Activated CD4-positive, CD25-positive, alpha-beta regulatory T cell treated with anti-CD3 and anti-CD28 coated beads, Interleukin-2, amount 50 U/mL, for 24 hours (primary cell): ENCODE measurements around the gene GIT2.
A peak's percentile ranks its signal among the peaks of the same experiment; 100 is the strongest.

Experiments used
- ATAC-seq, 2 donors: fragments of 150-1000 bp; cut with Tn5 transposase; one replicate each; pipeline ENCODE4 v1.10.0; 2021; ENCODE audit warnings: mild to moderate bottlenecking in 1 of 2, moderate library complexity in 1 of 2

GIT2 gene

DNA sequence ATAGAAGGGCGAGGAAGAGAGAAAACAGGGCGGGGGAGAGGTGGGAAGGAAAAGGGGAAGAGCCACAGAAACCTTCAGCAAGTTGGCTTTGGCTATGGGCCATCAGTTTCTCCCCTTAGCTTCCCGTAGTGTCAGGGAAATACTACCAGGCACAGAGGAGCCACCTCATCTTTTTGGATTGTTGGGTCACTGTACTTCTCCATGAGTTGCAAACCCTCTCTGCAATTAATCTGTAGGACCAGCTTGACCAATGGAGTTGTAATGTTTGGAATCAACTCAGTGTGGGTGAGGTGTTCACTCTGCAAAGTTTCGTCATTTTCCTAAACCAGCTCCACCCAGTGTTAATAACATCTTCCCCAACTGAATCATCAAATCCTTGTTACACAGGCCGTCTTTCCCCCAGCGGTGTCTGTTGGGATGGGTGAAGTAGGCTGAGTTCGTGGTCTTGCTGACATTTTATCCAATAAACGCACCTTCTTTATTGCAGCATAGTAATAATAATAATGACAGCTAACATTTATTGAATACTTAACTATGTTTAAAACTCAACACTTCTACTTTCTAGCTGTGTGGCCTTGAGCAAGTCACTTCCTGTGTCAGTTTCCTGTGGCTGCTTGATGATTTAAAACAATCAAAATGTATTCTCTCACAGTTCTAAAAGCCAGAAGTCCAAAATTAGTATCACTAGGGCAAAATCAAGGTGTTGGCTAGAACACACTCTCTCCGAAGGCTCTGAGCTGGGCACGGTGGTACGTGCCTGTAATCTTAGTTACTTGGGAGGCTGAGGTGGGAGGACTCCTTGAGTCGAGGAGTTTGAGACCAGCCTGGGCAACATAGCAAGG is 107.8 kb downstream of the GIT2 start:
- peak; percentile 90 to 92 for ATAC-seq

DNA sequence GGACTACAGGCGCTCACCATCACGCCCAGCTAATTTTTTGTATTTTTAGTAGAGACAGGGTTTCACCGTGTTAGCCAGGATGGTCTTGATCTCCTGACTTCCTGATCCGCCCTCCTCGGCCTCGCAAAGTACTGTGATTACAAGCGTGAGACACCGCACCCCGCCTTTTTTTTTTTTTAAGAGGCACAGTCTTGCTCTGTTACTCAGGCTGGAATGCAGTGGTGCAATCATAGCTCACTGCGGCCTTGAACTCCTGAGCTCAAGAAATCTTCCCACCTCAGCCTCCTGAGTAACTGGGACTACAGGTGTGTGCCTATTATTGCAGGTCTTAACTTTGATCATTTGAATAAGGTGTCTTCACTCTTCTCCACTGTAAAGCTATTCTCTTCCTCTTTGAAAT is 110.6 kb downstream of the GIT2 start:
- no peak for ATAC-seq

DNA sequence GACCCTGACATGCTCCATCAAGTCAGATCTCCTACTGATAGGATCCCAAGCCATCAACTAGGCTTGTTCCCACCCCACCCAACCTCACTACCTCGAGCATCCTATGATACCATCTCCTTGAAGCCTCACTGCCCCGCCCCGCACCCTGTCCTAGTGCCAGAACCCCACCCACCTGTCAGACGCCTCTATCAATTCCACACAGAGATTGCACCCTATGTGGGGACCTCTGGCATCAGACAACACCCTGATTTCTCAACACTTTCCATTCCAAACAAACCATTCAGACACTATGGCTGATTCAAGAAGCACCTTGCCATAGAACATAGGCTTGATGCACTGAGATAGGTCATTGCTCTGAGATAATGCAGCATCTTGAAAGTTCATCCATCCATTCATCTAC is 112.7 kb downstream of the GIT2 start:
- ATAC-seq, result no peak

DNA sequence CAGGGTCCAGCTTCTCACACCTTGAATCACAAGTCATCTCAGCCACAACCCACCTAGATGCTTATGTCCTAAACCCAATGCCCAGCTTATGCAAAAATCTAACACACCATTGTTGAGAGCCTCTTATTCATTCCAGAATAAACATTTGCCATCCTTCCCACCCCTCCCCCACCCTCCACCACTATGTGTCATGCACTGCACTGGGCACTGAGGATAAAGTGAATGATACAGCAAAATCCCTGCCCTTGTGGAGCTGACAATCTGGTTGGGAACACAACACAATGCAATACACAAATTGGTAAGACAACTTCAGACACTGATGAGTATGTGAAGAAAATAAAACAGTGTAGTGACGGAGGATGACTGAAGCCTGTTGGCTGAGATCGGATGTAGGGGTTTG is 114.4 kb downstream of the GIT2 start:
- no peak for ATAC-seq

DNA sequence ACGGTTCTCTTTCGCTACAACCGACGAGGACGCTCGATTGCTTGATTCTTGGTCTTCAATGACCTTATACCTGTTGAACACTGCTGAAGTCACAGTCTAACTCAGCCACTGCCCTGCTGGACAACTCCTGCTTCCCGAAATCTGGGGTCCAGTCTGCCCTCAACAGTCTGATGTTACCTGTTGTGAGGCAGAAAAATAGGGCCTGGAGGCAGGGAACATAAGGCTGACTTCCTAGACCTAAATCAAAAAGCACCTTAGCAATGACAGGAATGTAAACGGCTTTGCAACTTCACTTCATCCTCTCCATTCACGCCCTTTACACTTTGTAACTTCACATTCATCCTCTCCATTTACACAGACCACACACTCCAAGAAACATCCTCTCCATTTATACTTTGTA is 115.2 kb downstream of the GIT2 start:
- ATAC-seq, result no peak

DNA sequence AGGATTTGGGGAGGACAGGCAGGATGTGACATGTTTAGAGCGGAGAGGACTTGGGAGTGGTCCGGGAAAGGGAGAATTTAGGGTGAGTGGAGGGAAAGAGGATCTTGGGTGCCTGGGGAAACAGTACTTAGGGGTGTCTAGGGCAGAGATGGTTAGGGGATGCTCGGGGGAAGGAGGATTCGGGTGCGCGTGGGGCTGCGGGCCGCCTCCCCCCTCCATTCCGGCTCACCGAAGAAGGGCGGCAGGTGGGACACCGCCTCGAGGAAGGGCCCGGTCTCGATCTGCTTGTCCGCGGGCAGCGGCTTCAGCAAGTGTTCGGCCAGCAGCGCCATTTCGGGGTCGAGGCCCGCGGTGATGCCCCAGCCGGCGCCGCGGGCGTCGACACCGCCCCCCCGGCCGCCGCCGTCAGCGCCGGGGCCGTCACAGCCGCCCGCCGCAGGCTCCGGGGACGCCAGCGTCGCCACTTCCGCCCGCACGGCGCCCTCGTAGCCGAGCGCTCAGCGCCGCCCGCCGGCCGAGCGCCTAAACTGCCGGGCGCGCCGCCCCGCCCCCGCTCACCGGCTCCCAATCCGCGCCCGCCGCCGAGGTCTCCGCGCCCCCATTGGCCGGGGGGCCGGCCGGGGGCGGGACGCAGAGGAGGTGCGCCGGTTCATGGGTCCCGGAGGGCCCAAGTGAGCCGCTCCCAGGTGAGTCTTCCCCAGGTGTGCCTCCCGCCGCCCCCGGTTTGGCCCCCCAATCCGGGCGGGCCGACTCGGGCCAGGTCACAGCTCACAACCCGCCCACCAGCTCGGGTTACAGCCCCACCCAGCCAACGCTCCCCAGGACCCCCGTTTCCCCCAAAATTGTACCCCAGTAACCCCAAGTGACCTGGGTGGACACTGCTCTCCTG is 115.9 kb downstream of the GIT2 start, which contains the start of gene GLTP:
Gene GLTP (minus strand): TSS at position 499 of the 889 bp plus-strand sequence. CDS start 167 bp downstream, at position 332.
- peak; percentile 96 to 97 for ATAC-seq
